IMR-90 (cell line): ENCODE results near the gene BMP8B. TPM values are rescaled to one million over a fixed set of nuclear protein-coding genes. Genes with fewer than 3 reads are reported as not detected.

Experiments
- ATAC-seq: fragments of 200-7000 bp; cut with Tn5 transposase; 2 replicates; pipeline ENCODE4 v1.9.1; 2020; ENCODE audit warnings: low read depth, mild to moderate bottlenecking, moderate library complexity
- BruUV-seq: library from RNA; stranded (reverse); fragments of 400-500 nt; replicated peaks from 2 replicates; lab custom pipeline; 2021; lab: Mats Ljungman, UMichigan
- CTCF ChIA-PET: fragments of 300-600 bp; formaldehyde crosslinking; extraction: SDS; loops from one replicate; lab custom pipeline; 2021; ENCODE audit warnings: antibody characterized with exemption; lab: Yijun Ruan, JAX
- POLR2A ChIA-PET: fragments of 300-600 bp; sonication (Branson Sonifier 250); formaldehyde crosslinking; loops from one replicate; lab custom pipeline; 2022; ENCODE audit warnings: antibody characterized with exemption; ENCODE audit not compliant: unreplicated experiment; lab: Charles Lee
- DNase-seq: peaks from one replicate; pipeline ENCODE4 v3.0.0; 2013
- H2AFZ ChIP-seq: replicated peaks from 2 replicates; pipeline ENCODE3; 2013; ENCODE audit warnings: low read length, mild to moderate bottlenecking; ENCODE audit not compliant: poor library complexity
- H2AK5ac ChIP-seq: 2 replicates; pipeline ENCODE4 v1.6.1; 2013; ENCODE audit warnings: low read depth, low read length, inconsistent platforms
- H2AK9ac ChIP-seq: replicated peaks from 2 replicates; pipeline ENCODE3; 2013; ENCODE audit warnings: mild to moderate bottlenecking, low read depth, low read length, moderate library complexity; ENCODE audit not compliant: poor library complexity
- H2BK120ac ChIP-seq: 2 replicates; pipeline ENCODE4 v1.6.1; 2013; ENCODE audit warnings: low read depth, low read length, inconsistent platforms
- H2BK15ac ChIP-seq: 3 replicates; pipeline ENCODE4 v1.6.1; 2013; ENCODE audit warnings: low read depth, low read length, inconsistent platforms
- H2BK20ac ChIP-seq: 2 replicates; pipeline ENCODE4 v1.6.1; 2013; ENCODE audit warnings: low read depth, mild to moderate bottlenecking, inconsistent platforms, low read length, moderate library complexity
- H2BK5ac ChIP-seq: 2 replicates; pipeline ENCODE4 v1.6.1; 2013; ENCODE audit warnings: mild to moderate bottlenecking, low read depth, low read length, inconsistent platforms; ENCODE audit not compliant: poor library complexity, severe bottlenecking
- H3K14ac ChIP-seq: replicated peaks from 2 replicates; pipeline ENCODE4 v1.6.1; 2013; ENCODE audit warnings: low read depth, low read length, inconsistent platforms
- H3K18ac ChIP-seq: 2 replicates; pipeline ENCODE4 v1.6.1; 2013; ENCODE audit warnings: low read depth, low read length, control low read depth
- H3K23ac ChIP-seq: 2 replicates; pipeline ENCODE4 v1.6.1; 2013; ENCODE audit warnings: low read depth, low read length, inconsistent platforms
- H3K27ac ChIP-seq: 2 replicates; pipeline ENCODE4 v1.5.1; 2013; ENCODE audit warnings: mild to moderate bottlenecking, control low read depth, low read length; ENCODE audit not compliant: insufficient read depth
- H3K27me3 ChIP-seq: 2 replicates; pipeline ENCODE4 v1.6.1; 2013; ENCODE audit warnings: low read length; ENCODE audit not compliant: control insufficient read depth, insufficient read depth
- H3K36me3 ChIP-seq: 2 replicates; pipeline ENCODE4 v1.6.1; 2013; ENCODE audit warnings: low read length, mixed read lengths; ENCODE audit not compliant: control insufficient read depth, insufficient read depth
- H3K4ac ChIP-seq: 2 replicates; pipeline ENCODE4 v1.6.1; 2013; ENCODE audit warnings: low read depth, low read length, inconsistent platforms
- H3K4me1 ChIP-seq: 2 replicates; pipeline ENCODE4 v1.6.1; 2013; ENCODE audit warnings: low read length, mixed read lengths; ENCODE audit not compliant: control insufficient read depth, insufficient read depth
- H3K4me2 ChIP-seq: 2 replicates; pipeline ENCODE4 v1.6.1; 2013; ENCODE audit warnings: low read depth, mild to moderate bottlenecking, control low read depth, low read length, moderate library complexity
- H3K4me3 ChIP-seq: 2 replicates; pipeline ENCODE4 v1.5.1; 2013; ENCODE audit warnings: low read depth, mild to moderate bottlenecking, control low read depth, low read length, moderate library complexity; ENCODE audit not compliant: insufficient read depth
- H3K56ac ChIP-seq: 2 replicates; pipeline ENCODE4 v1.6.1; 2013; ENCODE audit warnings: low read length, inconsistent platforms; ENCODE audit not compliant: insufficient read depth; ENCODE audit errors: extremely low read depth
- H3K79me1 ChIP-seq, 2 experiments: 2 replicates each; pipeline ENCODE4 v1.6.1; 2013; ENCODE audit warnings: low read length in 2 of 2, inconsistent platforms in 1 of 2, low read depth in 1 of 2
- H3K9ac ChIP-seq: 2 replicates; pipeline ENCODE4 v1.6.1; 2013; ENCODE audit warnings: low read depth, low read length, control low read depth
- H3K9me1 ChIP-seq: 2 replicates; pipeline ENCODE4 v1.6.1; 2013; ENCODE audit warnings: low read length, inconsistent platforms; ENCODE audit not compliant: insufficient read depth
- H3K9me3 ChIP-seq: 2 replicates; pipeline ENCODE4 v1.6.1; 2013; ENCODE audit warnings: low read length; ENCODE audit not compliant: control insufficient read depth, insufficient read depth
- H4K20me1 ChIP-seq: 2 replicates; pipeline ENCODE4 v1.6.1; 2013; ENCODE audit warnings: low read length, inconsistent platforms; ENCODE audit not compliant: insufficient read depth
- H4K5ac ChIP-seq: 2 replicates; pipeline ENCODE4 v1.6.1; 2013; ENCODE audit warnings: mild to moderate bottlenecking, low read depth, low read length, control low read depth
- H4K8ac ChIP-seq, 2 experiments: 2 replicates each; pipeline ENCODE4 v1.6.1; 2013; ENCODE audit warnings: low read depth in 2 of 2, low read length in 2 of 2, control low read depth in 1 of 2, inconsistent platforms in 1 of 2
- H4K91ac ChIP-seq: 2 replicates; pipeline ENCODE4 v1.6.1; 2013; ENCODE audit warnings: low read depth, low read length, inconsistent platforms; ENCODE audit not compliant: insufficient read depth
- MAZ ChIP-seq: IDR thresholded peaks from 2 replicates; pipeline ENCODE4 v1.6.1; 2012; ENCODE audit warnings: low read depth, mild to moderate bottlenecking, low read length, improper control_type of control experiment, moderate library complexity, borderline replicate concordance
- WGBS, 2 experiments: methylation state at CpG; one replicate each; pipeline versions ENCODE4 v1.1.5 to v1.1.7; 2013; ENCODE audit warnings: missing lambda C conversion rate in 2 of 2; ENCODE audit not compliant: insufficient read length in 1 of 2; ENCODE audit errors: extremely low coverage in 2 of 2; 5-methylcytosine and 5-hydroxymethylcytosine counted together
- dilution Hi-C: fragments of 300-500 bp; cut with HindIII; formaldehyde crosslinking; loops from one replicate; pipeline ENCODE4 v1.14.3; 2018; ENCODE audit warnings: low sequenced_read_pairs; ENCODE audit not compliant: unreplicated experiment
- in situ Hi-C: fragments of 300-500 bp; cut with MboI; formaldehyde crosslinking; loops from 3 replicates; pipeline ENCODE4 v1.14.3; 2019; ENCODE audit warnings: low sequenced_read_pairs, inconsistent platforms, mixed read lengths
- intact Hi-C: fragments of 100-400 bp; cut with micrococcal nuclease; formaldehyde crosslinking; loops from 2 replicates; pipeline ENCODE4 v1.10.0; 2022
- polyA plus RNA-seq, 3 experiments: library from polyadenylated mRNA; depleted of rRNA; stranded (reverse); fragments of >200 nt; gene quantifications; 2 replicates each; pipeline ENCODE4 v1.2.3, GENCODE V29; 2012; ENCODE audit warnings: low replicate concordance in 1 of 3
- total RNA-seq: library from RNA; depleted of rRNA; stranded (reverse); fragments of >200 nt; gene quantifications from 2 replicates; pipeline ENCODE4 v1.2.3, GENCODE V29; 2012
- TF ChIP-seq, protein P1 (sequence below): fragments of 150-350 bp; IDR thresholded peaks from 2 replicates; pipeline ENCODE4 v1.6.1; 2016; ENCODE audit warnings: low read depth, mild to moderate bottlenecking, low read length, moderate library complexity, borderline replicate concordance

The BMP8B gene
- total and polyA plus RNA-seq, 2 of the 4 experiments (the other 2 are of a cell fraction) = not detected

DNA sequence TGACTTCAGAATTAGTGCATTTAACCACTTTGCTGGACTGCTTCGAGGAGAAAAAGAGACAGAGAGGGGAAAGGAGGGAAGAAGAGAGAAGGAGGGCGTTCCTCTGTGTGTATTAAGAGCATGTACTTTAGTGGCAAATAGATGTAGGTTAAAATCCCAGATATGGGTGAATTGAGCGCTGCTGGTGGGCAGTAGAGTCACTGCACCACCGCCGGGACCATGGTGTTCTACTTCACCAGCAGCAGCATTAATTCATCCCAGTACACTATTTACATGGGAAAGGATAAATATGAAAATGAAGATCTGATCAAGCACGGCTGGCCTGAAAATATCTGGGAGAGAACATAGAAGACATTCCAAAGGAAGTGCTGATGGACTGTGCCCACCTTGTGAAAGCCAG, 70.9 kb downstream of the BMP8B start:
- TF ChIP-seq, protein P1, sequence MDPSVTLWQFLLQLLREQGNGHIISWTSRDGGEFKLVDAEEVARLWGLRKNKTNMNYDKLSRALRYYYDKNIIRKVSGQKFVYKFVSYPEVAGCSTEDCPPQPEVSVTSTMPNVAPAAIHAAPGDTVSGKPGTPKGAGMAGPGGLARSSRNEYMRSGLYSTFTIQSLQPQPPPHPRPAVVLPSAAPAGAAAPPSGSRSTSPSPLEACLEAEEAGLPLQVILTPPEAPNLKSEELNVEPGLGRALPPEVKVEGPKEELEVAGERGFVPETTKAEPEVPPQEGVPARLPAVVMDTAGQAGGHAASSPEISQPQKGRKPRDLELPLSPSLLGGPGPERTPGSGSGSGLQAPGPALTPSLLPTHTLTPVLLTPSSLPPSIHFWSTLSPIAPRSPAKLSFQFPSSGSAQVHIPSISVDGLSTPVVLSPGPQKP = no peak
- TF ChIP-seq MAZ = no peak
- no peak overlapping the region for H3K4me3 ChIP-seq
- H2BK15ac ChIP-seq = no peak overlapping the region
- no TSS peak for BruUV-seq
- H4K91ac ChIP-seq = no peak overlapping the region
- no peak overlapping the region for H3K27ac ChIP-seq
- no peaks in the 10 kb centered on the region for H3K4me1 ChIP-seq
- no peak for ATAC-seq
- in situ Hi-C loops = loop anchor here (10.0 kb wide), 2 partner anchors 123 to 213 kb away; no protein-coding TSS in a partner anchor
- no peak overlapping the region for H2AK9ac ChIP-seq
- H3K9ac ChIP-seq = no peak overlapping the region
- H3K4ac ChIP-seq = no peak overlapping the region
- CTCF ChIA-PET = interaction anchor here (0.6 kb wide), 1 partner anchor 413 kb away, joined by 5 read pairs; no protein-coding TSS in a partner anchor
- H3K18ac ChIP-seq = no peak overlapping the region
- DNase-seq = no peak
- H2BK5ac ChIP-seq = no peak overlapping the region
- H3K27me3 ChIP-seq = peaks cover 46% of the 10 kb centered on the region
- no peak overlapping the region for H3K14ac ChIP-seq
- no peak overlapping the region for H2AFZ ChIP-seq
- H3K9me1 ChIP-seq = no peaks in the 10 kb centered on the region
- dilution Hi-C loops = no loop called here
- no peaks in the 10 kb centered on the region for H3K36me3 ChIP-seq
- H3K4me2 ChIP-seq = no peak overlapping the region
- H3K56ac ChIP-seq = no peak overlapping the region
- no peak overlapping the region for H3K23ac ChIP-seq
- H3K9me3 ChIP-seq = no peaks in the 10 kb centered on the region; the same call in 1 of the 2 replicates
- POLR2A ChIA-PET = no interaction called here
- no peak overlapping the region for H4K5ac ChIP-seq
- H3K79me1 ChIP-seq = no peaks in the 10 kb centered on the region
- WGBS, 2 experiments = 20% methylated on average over 1 of the region's 6 CpGs; no CpG with 5 or more reads in 1 of the 2 experiments
- intact Hi-C loops = loop anchor here (5.0 kb wide), 1 partner anchor 616 kb away; no protein-coding TSS in a partner anchor
- H2BK120ac ChIP-seq = no peak overlapping the region
- H4K8ac ChIP-seq = no peak overlapping the region
- no peak overlapping the region for H2BK20ac ChIP-seq
- no peaks in the 10 kb centered on the region for H4K20me1 ChIP-seq
- H2AK5ac ChIP-seq = no peak overlapping the region
